RWPE2 (cell line): Measurements from ENCODE around the gene CCDC54.

Source experiments
- ATAC-seq: fragments of 200-7000 bp; cut with Tn5 transposase; 3 replicates; pipeline ENCODE4 v1.9.1; 2021; ENCODE audit warnings: low read depth
- DNase-seq: peaks from one replicate; pipeline ENCODE4 v3.0.0-alpha.2; 2020; ENCODE audit warnings: low spot score
- H3K27ac ChIP-seq: fragments of 450-650 bp; 2 replicates; pipeline ENCODE4 v1.5.1; 2017; ENCODE audit warnings: mild to moderate bottlenecking; ENCODE audit not compliant: poor library complexity, severe bottlenecking
- H3K27me3 ChIP-seq: fragments of 250-450 bp; sonication (Bioruptor Pico); 2 replicates; pipeline ENCODE4 v1.5.1; 2021; ENCODE audit warnings: mild to moderate bottlenecking, moderate library complexity; ENCODE audit not compliant: insufficient read depth, poor library complexity, severe bottlenecking
- H3K36me3 ChIP-seq: fragments of 250-450 bp; sonication (Bioruptor Pico); 2 replicates; pipeline ENCODE4 v1.5.1; 2020; ENCODE audit warnings: low read depth, mild to moderate bottlenecking, moderate library complexity
- H3K4me1 ChIP-seq: fragments of 250-450 bp; sonication (Bioruptor Pico); 2 replicates; pipeline ENCODE4 v1.5.1; 2021; ENCODE audit warnings: mild to moderate bottlenecking, moderate library complexity; ENCODE audit not compliant: insufficient read depth, poor library complexity, severe bottlenecking
- H3K4me3 ChIP-seq: fragments of 250-450 bp; sonication (Bioruptor Pico); 2 replicates; pipeline ENCODE4 v1.5.1; 2021; ENCODE audit warnings: mild to moderate bottlenecking, moderate library complexity; ENCODE audit not compliant: severe bottlenecking
- H3K9me3 ChIP-seq: fragments of 250-450 bp; sonication (Bioruptor Pico); 2 replicates; pipeline ENCODE4 v1.5.1; 2021; ENCODE audit warnings: mild to moderate bottlenecking, moderate library complexity; ENCODE audit not compliant: severe bottlenecking
- TF ChIP-seq, protein P1 (sequence below): fragments of 450-650 bp; IDR thresholded peaks from one replicate; pipeline ENCODE4 v1.5.1; 2017; ENCODE audit warnings: mild to moderate bottlenecking, moderate library complexity; ENCODE audit not compliant: poor library complexity, severe bottlenecking

The CCDC54 gene

DNA sequence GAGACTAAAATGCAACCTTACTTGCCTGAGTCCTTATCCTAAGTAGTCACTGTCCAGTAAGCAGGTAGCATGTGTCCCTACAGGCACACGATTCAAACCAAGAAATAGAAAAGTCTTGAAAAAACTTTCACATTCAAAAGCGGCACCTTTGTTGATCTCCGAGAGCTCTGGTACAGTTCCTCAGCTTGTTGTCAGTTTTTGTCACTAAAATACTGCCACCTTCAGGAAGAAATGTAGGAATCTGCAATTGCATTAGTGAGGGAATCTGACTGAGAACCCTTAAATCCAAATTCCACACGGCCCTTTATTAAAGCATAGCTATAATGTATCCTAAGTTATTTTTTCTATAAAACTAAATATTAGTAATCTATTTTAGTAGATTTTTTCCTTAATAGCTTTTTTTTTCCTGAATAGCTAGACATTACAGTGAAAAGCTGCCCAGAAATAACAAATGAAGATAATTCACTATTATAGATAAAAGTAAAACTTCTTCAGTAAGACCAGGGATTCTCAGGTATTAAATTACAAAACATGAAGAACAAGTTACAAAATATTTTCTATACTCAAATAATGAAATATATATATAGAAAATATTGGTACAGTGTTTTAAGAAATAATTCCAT is 44.0 kb downstream of the CCDC54 start:
- H3K9me3 ChIP-seq = no peaks in the 10 kb centered on the region

DNA sequence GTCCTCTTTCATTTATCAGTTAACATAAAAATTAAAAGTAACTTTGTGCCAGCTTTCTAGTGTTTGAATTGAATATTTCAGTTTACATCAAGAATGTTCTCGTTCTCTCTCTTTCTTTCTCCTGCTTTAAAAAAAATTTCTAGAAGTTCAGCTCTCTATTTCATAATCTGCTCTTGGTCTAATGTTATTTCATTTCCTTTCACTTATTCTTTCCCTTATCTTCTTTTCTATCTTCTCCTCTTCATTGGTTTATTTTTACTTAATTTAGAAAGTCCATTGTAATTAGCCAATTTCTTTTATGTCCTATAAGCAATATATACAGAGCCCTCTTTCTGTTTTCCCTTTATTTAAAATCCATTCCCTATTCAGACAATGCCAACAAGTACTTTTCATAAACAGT is 44.6 kb downstream of the CCDC54 start:
- Histone ChIP-seq H3K4me1 (peaks cover 6% of the 10 kb centered on the region), H3K36me3 (no peaks in the 10 kb centered on the region), H3K4me3 (no peak overlapping the region), H3K27ac (no peak overlapping the region), H3K27me3 (no peaks in the 10 kb centered on the region), H3K9me3 (no peaks in the 10 kb centered on the region)
- TF ChIP-seq, protein P1, sequence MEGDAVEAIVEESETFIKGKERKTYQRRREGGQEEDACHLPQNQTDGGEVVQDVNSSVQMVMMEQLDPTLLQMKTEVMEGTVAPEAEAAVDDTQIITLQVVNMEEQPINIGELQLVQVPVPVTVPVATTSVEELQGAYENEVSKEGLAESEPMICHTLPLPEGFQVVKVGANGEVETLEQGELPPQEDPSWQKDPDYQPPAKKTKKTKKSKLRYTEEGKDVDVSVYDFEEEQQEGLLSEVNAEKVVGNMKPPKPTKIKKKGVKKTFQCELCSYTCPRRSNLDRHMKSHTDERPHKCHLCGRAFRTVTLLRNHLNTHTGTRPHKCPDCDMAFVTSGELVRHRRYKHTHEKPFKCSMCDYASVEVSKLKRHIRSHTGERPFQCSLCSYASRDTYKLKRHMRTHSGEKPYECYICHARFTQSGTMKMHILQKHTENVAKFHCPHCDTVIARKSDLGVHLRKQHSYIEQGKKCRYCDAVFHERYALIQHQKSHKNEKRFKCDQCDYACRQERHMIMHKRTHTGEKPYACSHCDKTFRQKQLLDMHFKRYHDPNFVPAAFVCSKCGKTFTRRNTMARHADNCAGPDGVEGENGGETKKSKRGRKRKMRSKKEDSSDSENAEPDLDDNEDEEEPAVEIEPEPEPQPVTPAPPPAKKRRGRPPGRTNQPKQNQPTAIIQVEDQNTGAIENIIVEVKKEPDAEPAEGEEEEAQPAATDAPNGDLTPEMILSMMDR = no peak
- ATAC-seq (no peak), DNase-seq (no peak)

More for the DNA sequence above, 44.0 kb downstream of the CCDC54 start:
- TF ChIP-seq, protein P1 = peak; percentile 86
- Histone ChIP-seq H3K27ac (no peak overlapping the region), H3K4me3 (no peak overlapping the region), H3K27me3 (no peaks in the 10 kb centered on the region), H3K36me3 (no peaks in the 10 kb centered on the region), H3K4me1 (peaks cover 6% of the 10 kb centered on the region)
- DNase-seq (no peak), ATAC-seq (peak; percentile 82)

DNA sequence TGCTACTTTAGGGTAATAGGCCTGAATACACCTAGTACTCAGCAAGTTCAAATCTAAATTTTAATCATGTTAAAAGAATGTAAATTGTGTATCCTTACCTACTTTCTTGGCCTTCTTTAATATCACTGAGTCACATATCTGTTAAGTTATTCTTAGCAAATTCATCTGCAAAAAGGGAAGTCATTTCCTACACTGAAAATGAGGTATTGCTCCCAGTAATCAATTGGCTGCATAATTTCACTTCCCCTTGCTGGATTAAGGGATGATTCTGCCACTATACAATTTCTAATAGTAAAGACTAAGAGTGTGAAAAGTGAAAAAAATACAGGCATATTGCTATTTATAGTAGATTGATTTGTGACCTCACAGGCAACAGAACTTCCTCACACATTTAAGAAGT is 47.8 kb downstream of the CCDC54 start:
- Histone ChIP-seq H3K9me3 (no peaks in the 10 kb centered on the region), H3K27ac (no peak overlapping the region), H3K36me3 (no peaks in the 10 kb centered on the region), H3K27me3 (no peaks in the 10 kb centered on the region), H3K4me1 (peaks cover 6% of the 10 kb centered on the region), H3K4me3 (no peak overlapping the region)
- TF ChIP-seq, protein P1 = no peak
- DNase-seq = no peak
- no peak for ATAC-seq

DNA sequence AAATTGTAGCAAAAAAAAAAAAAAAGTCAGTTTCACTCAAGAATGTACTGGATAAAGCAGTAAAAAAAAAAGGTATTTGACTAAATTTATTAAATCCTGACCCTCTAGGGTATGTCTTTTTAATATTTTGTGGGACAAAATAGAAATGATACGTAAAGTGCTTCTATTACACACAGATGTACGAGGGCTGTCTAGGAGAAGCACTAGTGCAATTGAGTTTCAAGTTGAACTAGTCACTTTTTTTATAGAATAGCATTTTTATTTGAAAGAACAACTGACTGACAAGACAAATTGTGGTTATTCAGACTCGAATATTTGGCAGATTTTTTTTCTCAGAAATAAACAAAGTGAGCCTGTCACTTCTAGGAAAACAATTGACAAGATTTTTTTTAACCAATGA is 49.0 kb downstream of the CCDC54 start:
- no peak for ATAC-seq
- no peaks in the 10 kb centered on the region for H3K36me3 ChIP-seq
- H3K9me3 ChIP-seq = no peaks in the 10 kb centered on the region
- no peak overlapping the region for H3K27ac ChIP-seq
- H3K4me1 ChIP-seq = no peaks in the 10 kb centered on the region
- DNase-seq = no peak
- H3K4me3 ChIP-seq = no peak overlapping the region
- TF ChIP-seq, protein P1 = no peak
- no peaks in the 10 kb centered on the region for H3K27me3 ChIP-seq
